H1 (cell line): ENCODE results near the gene VPS9D1. TPM values are rescaled to one million over a fixed set of nuclear protein-coding genes. Genes with fewer than 3 reads are reported as not detected.

Source experiments
- CTCF ChIA-PET: fragments of 300-600 bp; sonication (Branson Sonifier 250); formaldehyde crosslinking; loops from one replicate; lab custom pipeline; 2021; ENCODE audit not compliant: partially characterized antibody; lab: Charles Lee
- POLR2A ChIA-PET: fragments of 300-600 bp; sonication (Branson Sonifier 250); formaldehyde crosslinking; loops from one replicate; lab custom pipeline; 2021; ENCODE audit warnings: inconsistent platforms; ENCODE audit not compliant: partially characterized antibody; lab: Charles Lee
- DNase-seq, 2 experiments: peaks; one replicate each; pipeline versions ENCODE4 v3.0.0 to v3.0.0-alpha.2; 2010 to 2022; ENCODE audit warnings: low spot score in 2 of 2, low read depth in 1 of 2, mixed read lengths in 1 of 2
- FAIRE-seq: peaks from 2 replicates; lab custom pipeline; 2011; peaks lifted over from hg19 to GRCh38; lab: Jason Lieb, UNC
- H2AFZ ChIP-seq: 2 replicates; pipeline ENCODE4 v1.8.1; 2012; ENCODE audit warnings: low read length, inconsistent platforms
- H2AK5ac ChIP-seq: 2 replicates; pipeline ENCODE4 v1.6.1; 2013; ENCODE audit warnings: low read depth, low read length
- H2BK120ac ChIP-seq: replicated peaks from 2 replicates; pipeline ENCODE3; 2013; ENCODE audit warnings: low read depth, low read length, inconsistent platforms
- H2BK12ac ChIP-seq: 2 replicates; pipeline ENCODE4 v1.6.1; 2013; ENCODE audit warnings: low read depth, low read length
- H2BK15ac ChIP-seq: 2 replicates; pipeline ENCODE4 v1.6.1; 2013; ENCODE audit warnings: low read length
- H2BK20ac ChIP-seq: 2 replicates; pipeline ENCODE4 v1.6.1; 2013; ENCODE audit warnings: low read length
- H2BK5ac ChIP-seq: 2 replicates; pipeline ENCODE4 v1.6.1; 2013; ENCODE audit warnings: low read depth, low read length
- H3K14ac ChIP-seq: 2 replicates; pipeline ENCODE4 v1.6.1; 2013; ENCODE audit warnings: inconsistent platforms; ENCODE audit not compliant: insufficient read length
- H3K18ac ChIP-seq: 2 replicates; pipeline ENCODE4 v1.6.1; 2013; ENCODE audit warnings: low read length; ENCODE audit errors: extremely low read depth
- H3K23ac ChIP-seq: 2 replicates; pipeline ENCODE4 v1.6.1; 2013; ENCODE audit warnings: inconsistent platforms; ENCODE audit not compliant: insufficient read length
- H3K23me2 ChIP-seq: 2 replicates; pipeline ENCODE4 v1.6.1; 2013; ENCODE audit warnings: low read depth, low read length
- H3K27ac ChIP-seq: 2 replicates; pipeline ENCODE4 v1.6.1; 2011; ENCODE audit warnings: low read depth, low read length, inconsistent platforms
- H3K27me3 ChIP-seq, 4 experiments: replicated peaks in 1 of 4; 1 replicate in 1 of 4; 2 replicates in 3 of 4; pipeline versions ENCODE4 v1.6.1 to v1.8.1; 2011 to 2013; ENCODE audit warnings: low read length in 3 of 4, mild to moderate bottlenecking in 3 of 4, inconsistent platforms in 2 of 4, mixed read lengths in 2 of 4, moderate library complexity in 1 of 4; ENCODE audit not compliant: control insufficient read depth in 3 of 4, insufficient read depth in 3 of 4; ENCODE audit errors: extremely low read depth in 1 of 4
- H3K36me3 ChIP-seq, 4 experiments: 2 replicates each; pipeline versions ENCODE4 v1.6.1 to v1.8.1; 2011 to 2013; ENCODE audit warnings: mild to moderate bottlenecking in 4 of 4, low read length in 3 of 4, moderate library complexity in 2 of 4, control low read depth in 1 of 4, inconsistent platforms in 1 of 4; ENCODE audit not compliant: insufficient read depth in 4 of 4, control insufficient read depth in 2 of 4
- H3K4ac ChIP-seq: replicated peaks from 2 replicates; pipeline ENCODE3; 2013; ENCODE audit warnings: low read length, low read depth, mixed read lengths, inconsistent platforms; ENCODE audit not compliant: insufficient read length
- H3K4me1 ChIP-seq, 4 experiments: replicated peaks in 1 of 4; 1 replicate in 1 of 4; 2 replicates in 3 of 4; pipeline versions ENCODE4 v1.6.1 to v1.8.1; 2011 to 2013; ENCODE audit warnings: low read length in 3 of 4, inconsistent platforms in 2 of 4, mixed read lengths in 1 of 4; ENCODE audit not compliant: insufficient read depth in 4 of 4, control insufficient read depth in 3 of 4
- H3K4me2 ChIP-seq, 2 experiments: 2 replicates each; pipeline versions ENCODE4 v1.6.1 to v1.8.1; 2011 to 2013; ENCODE audit warnings: low read depth in 2 of 2, low read length in 2 of 2, control low read depth in 1 of 2, inconsistent platforms in 1 of 2, mild to moderate bottlenecking in 1 of 2; ENCODE audit not compliant: insufficient read depth in 1 of 2
- H3K4me3 ChIP-seq, 4 experiments: fragments of 200-600, 300-600 bp in 1 of 4; sonication (generic), shearing (Covaris generic), sonication (Bioruptor Twin) in 1 of 4; 2 replicates each; pipeline versions ENCODE4 v1.5.1 to v1.8.1; 2011 to 2016; ENCODE audit warnings: low read length in 4 of 4, low read depth in 3 of 4, control low read depth in 2 of 4, inconsistent platforms in 2 of 4, mild to moderate bottlenecking in 2 of 4, mixed read lengths in 1 of 4, moderate library complexity in 1 of 4; ENCODE audit not compliant: insufficient read depth in 2 of 4; ENCODE audit errors: extremely low read depth in 1 of 4
- H3K56ac ChIP-seq: replicated peaks from 2 replicates; pipeline ENCODE3; 2013; ENCODE audit warnings: low read depth, mild to moderate bottlenecking, mixed read lengths, low read length, inconsistent platforms; ENCODE audit not compliant: insufficient read length
- H3K79me1 ChIP-seq: 2 replicates; pipeline ENCODE4 v1.6.1; 2013; ENCODE audit warnings: low read depth, low read length, control low read depth
- H3K79me2 ChIP-seq, 2 experiments: 2 replicates each; pipeline versions ENCODE4 v1.6.1 to v1.8.1; 2012 to 2013; ENCODE audit warnings: low read length in 2 of 2, mild to moderate bottlenecking in 2 of 2, inconsistent platforms in 1 of 2; ENCODE audit not compliant: insufficient read depth in 2 of 2, control insufficient read depth in 1 of 2
- H3K9ac ChIP-seq, 4 experiments: replicated peaks in 1 of 4; 1 replicate in 1 of 4; 2 replicates in 3 of 4; pipeline versions ENCODE4 v1.6.1 to v1.8.1; 2011 to 2013; ENCODE audit warnings: low read depth in 3 of 4, low read length in 3 of 4, control low read depth in 2 of 4, mild to moderate bottlenecking in 2 of 4, moderate library complexity in 2 of 4, inconsistent platforms in 1 of 4; ENCODE audit errors: extremely low read depth in 1 of 4
- H3K9me3 ChIP-seq, 2 experiments: 2 replicates each; pipeline versions ENCODE4 v1.6.1 to v1.8.1; 2012 to 2013; ENCODE audit warnings: mild to moderate bottlenecking in 2 of 2, moderate library complexity in 2 of 2, control low read depth in 1 of 2, inconsistent platforms in 1 of 2, low read depth in 1 of 2, low read length in 1 of 2, mixed read lengths in 1 of 2; ENCODE audit not compliant: insufficient read depth in 2 of 2
- H4K20me1 ChIP-seq, 2 experiments: replicated peaks in 1 of 2; 2 replicates each; pipeline versions ENCODE3 to v1.8.1; 2011 to 2013; ENCODE audit warnings: inconsistent platforms in 2 of 2, low read length in 2 of 2, mild to moderate bottlenecking in 1 of 2; ENCODE audit not compliant: insufficient read depth in 2 of 2, control insufficient read depth in 1 of 2
- H4K5ac ChIP-seq: 2 replicates; pipeline ENCODE4 v1.6.1; 2013; ENCODE audit warnings: low read length, low read depth, mixed read lengths, inconsistent platforms; ENCODE audit not compliant: insufficient read length
- H4K8ac ChIP-seq: 2 replicates; pipeline ENCODE4 v1.8.0; 2013; ENCODE audit warnings: mild to moderate bottlenecking, moderate library complexity, low read length, inconsistent platforms; ENCODE audit not compliant: insufficient read depth; ENCODE audit errors: extremely low read depth
- H4K91ac ChIP-seq: replicated peaks from 2 replicates; pipeline ENCODE3; 2013; ENCODE audit warnings: low read length, mixed read lengths, inconsistent platforms; ENCODE audit not compliant: insufficient read length
- KDM1A ChIP-seq: fragments of 200-600, 300-600 bp; sonication (generic); IDR thresholded peaks from 2 replicates; pipeline ENCODE4 v1.7.1; 2016; ENCODE audit warnings: mild to moderate bottlenecking, low read length, borderline replicate concordance
- NRF1 ChIP-seq: IDR thresholded peaks from 2 replicates; pipeline ENCODE4 v1.6.1; 2011; ENCODE audit warnings: mild to moderate bottlenecking, low read depth, low read length, improper control_type of control experiment
- POLR2A ChIP-seq, 2 experiments: IDR thresholded peaks; 1 replicate in 1 of 2; 2 replicates in 1 of 2; pipeline ENCODE4 v1.6.1; 2011; ENCODE audit warnings: low read depth in 2 of 2, low read length in 2 of 2, mild to moderate bottlenecking in 2 of 2; ENCODE audit errors: control extremely low read depth in 1 of 2
- RAD21 ChIP-seq, 2 experiments: IDR thresholded peaks in 1 of 2; conservative IDR thresholded peaks in 1 of 2; 2 replicates each; pipeline ENCODE4 v1.6.1; 2011; ENCODE audit warnings: low read depth in 2 of 2, low read length in 2 of 2, improper control_type of control experiment in 1 of 2, inconsistent platforms in 1 of 2, mild to moderate bottlenecking in 1 of 2, moderate library complexity in 1 of 2
- WGBS, 2 experiments: shearing (Covaris generic) in 1 of 2; methylation state at CpG; one replicate each; pipeline versions ENCODE4 v1.1.6 to v1.1.7; 2013 to 2015; ENCODE audit warnings: low lambda C conversion rate in 2 of 2, mixed read lengths in 2 of 2, inconsistent platforms in 1 of 2, low coverage in 1 of 2, missing lambda C conversion rate in 1 of 2; ENCODE audit not compliant: insufficient replicate concordance in 2 of 2, insufficient coverage in 1 of 2, insufficient read length in 1 of 2; ENCODE audit errors: extremely low coverage in 1 of 2, missing lambda C conversion rate in 1 of 2; 5-methylcytosine and 5-hydroxymethylcytosine counted together
- polyA plus RNA-seq, 7 experiments: library from polyadenylated mRNA; depleted of rRNA in 3 of 7; stranded (reverse) in 5 of 7; unstranded in 2 of 7; fragments of >200 nt in 5 of 7; fragments of 200-250 nt in 2 of 7; gene quantifications; 1 replicate in 5 of 7; 2 replicates in 1 of 7; 4 replicates in 1 of 7; pipeline versions ENCODE4 v1.2.1 to v1.2.3, GENCODE V29; 2011 to 2013; ENCODE audit warnings: missing spikeins in 2 of 7, mixed read lengths in 2 of 7
- total RNA-seq: library from RNA; stranded (reverse); fragmentation: NEBNext Ultra II Directional; extraction: Animal tissue kit (Norgen Biotek cat#: 25700); gene quantifications from 2 replicates; pipeline ENCODE4 v1.2.1, GENCODE V29; 2021

VPS9D1 gene
- total and polyA plus RNA-seq, 2 of the 8 experiments (the other 6 are each of a cell fraction or from before 2014, with no cell fraction given) = 2.9 to 5.4 TPM

- Histone ChIP-seq H4K20me1 (peaks cover 0 to 17% of the 10 kb centered on the region in 2 experiments), H2BK20ac (no peak overlapping the region), H3K79me1 (peaks cover 11% of the 10 kb centered on the region), H3K4me2 (no peak overlapping the region), H3K23ac (no peak overlapping the region), H4K5ac (no peak overlapping the region), H3K56ac (no peak overlapping the region), H3K4me1 (peaks cover 0 to 7% (median 2%) of the 10 kb centered on the region in 4 experiments; a peak in 4 of 7 replicates), H2BK5ac (no peak overlapping the region), H3K27me3 (no peaks in the 10 kb centered on the region), H3K27ac (no peak overlapping the region), H2BK15ac (no peak overlapping the region), H3K18ac (no peak overlapping the region), H3K14ac (no peak overlapping the region), H2AFZ (no peak overlapping the region), H4K91ac (no peak overlapping the region), H3K79me2 (peaks cover 0 to 11% of the 10 kb centered on the region in 2 experiments; a peak in 1 of 4 replicates), H2BK120ac (no peak overlapping the region), H2BK12ac (no peak overlapping the region), H3K9me3 (peaks cover 11 to 15% of the 10 kb centered on the region in 2 experiments), H3K4me3 (no peak overlapping the region), H3K36me3 (peaks cover 3 to 33% (median 20%) of the 10 kb centered on the region in 4 experiments; a peak in 7 of 8 replicates), H3K23me2 (peaks cover 6% of the 10 kb centered on the region; the same call in 1 of the 2 replicates), H3K9ac (no peak overlapping the region), H3K4ac (no peak overlapping the region), H4K8ac (no peak overlapping the region), H2AK5ac (no peak overlapping the region)
- DNase-seq = no peak
- FAIRE-seq = no peak
- TF ChIP-seq RAD21 (IDR thresholded peaks at IDR 0.05 in 1 of 2, conservative IDR thresholded peaks at IDR 0.05 in 1 of 2; ENCODE audit: low read depth in 2 of 2, low read length in 2 of 2) = no peak
- TF ChIP-seq POLR2A (IDR thresholded peaks at IDR 0.05; ENCODE audit: control extremely low read depth in 1 of 2, low read depth in 2 of 2, low read length in 2 of 2) = no peak
- TF ChIP-seq NRF1 = no peak
- TF ChIP-seq KDM1A = no peak
- ChIA-PET POLR2A (interaction anchor here (0.5 to 4.8 kb wide), 6 partner anchors 10 to 128 kb away, joined by 3 to 59 read pairs (median 4); partner anchors contain the start of gene SPATA2L), CTCF (interaction anchor here (0.7 to 2.6 kb wide), 3 partner anchors 10 to 104 kb away, joined by 4 to 16 read pairs (median 5); no protein-coding TSS in a partner anchor)
- WGBS, 2 experiments = 98% methylated on average over 13 of the region's 13 CpGs; no CpG with 5 or more reads in 1 of the 2 experiments
Measured at GRCh38 chr16:89689142-89689541, 31.6 kb downstream of the VPS9D1 start.
